ENCODE measurements around the gene VAPB.

Gene VAPB

GRCh38 chr20:58431134-58431533 lies 42.1 kb downstream of the VAPB start:
- TF ChIP-seq ZFX (IDR thresholded peaks at IDR 0.05), result no peak
- TF ChIP-seq CTCF (conservative IDR thresholded peaks at IDR 0.05), result no peak
- no peak overlapping the region for H3K27ac ChIP-seq

DNA sequence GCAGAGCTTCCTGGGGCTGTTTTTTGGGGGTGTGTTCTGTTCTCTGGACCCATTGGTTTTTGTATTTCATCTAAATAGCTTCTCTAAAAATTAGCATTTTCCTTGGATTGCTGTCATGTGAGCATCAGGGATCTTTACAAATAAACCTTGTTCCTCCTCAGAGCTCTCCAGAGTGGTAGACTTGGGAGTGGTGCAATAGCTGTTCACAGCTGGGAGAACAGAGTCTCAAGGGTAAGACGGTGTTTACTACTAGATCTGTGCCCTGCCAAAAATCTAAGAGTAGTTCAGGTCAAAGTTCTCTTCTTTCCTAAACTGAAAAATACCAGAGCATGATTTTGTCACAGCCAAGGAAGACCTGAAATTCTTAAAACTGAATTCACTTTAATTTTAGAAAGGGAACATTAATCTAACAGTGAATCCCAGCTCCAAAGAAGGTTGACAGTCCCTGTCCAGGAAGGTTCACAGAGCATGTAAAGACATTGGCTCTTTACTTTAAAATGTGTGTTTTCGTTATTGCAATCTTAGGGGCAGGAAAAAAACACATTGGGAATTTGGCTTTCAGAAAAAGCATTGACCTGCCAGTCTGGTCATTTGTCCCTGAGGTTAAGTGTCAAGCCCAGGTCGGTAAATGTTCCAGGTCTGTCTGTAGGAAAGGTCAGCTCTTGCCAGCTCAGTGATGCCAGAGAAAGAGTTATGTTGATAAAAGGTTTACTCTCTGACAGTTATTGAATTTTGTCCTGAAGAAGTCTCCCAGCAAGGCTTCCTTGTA lies 43.3 kb downstream of the VAPB start:
- no peak overlapping the region for H3K27ac ChIP-seq
- TF ChIP-seq CTCF (conservative IDR thresholded peaks at IDR 0.05), result no peak
- TF ChIP-seq ZFX (IDR thresholded peaks at IDR 0.05), result no peak

GRCh38 chr20:58433029-58433647 lies 44.1 kb downstream of the VAPB start:
- no peak overlapping the region for H3K27ac ChIP-seq
- TF ChIP-seq ZFX (IDR thresholded peaks at IDR 0.05) (no peak), CTCF (conservative IDR thresholded peaks at IDR 0.05) (no peak)

DNA sequence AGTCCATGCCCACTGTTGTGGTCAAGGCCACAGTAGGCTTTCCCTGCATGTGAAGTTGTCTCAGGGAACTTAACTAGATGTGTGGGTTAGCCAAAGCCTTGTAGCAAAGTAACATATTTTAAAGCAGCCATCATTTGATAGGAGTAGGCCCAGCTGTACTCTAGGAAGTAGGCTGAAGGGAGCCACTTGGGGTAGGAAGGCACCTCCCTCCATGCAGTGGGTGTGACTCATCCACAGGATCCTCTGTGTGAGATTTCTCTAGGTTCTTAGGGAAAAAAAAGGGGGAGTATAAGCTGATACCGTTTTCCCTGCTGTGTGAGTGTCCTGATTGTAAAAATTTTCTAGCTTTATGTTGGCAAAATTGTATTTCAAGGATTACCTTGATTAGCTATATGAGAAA lies 44.7 kb downstream of the VAPB start:
- H3K27ac ChIP-seq, result no peak overlapping the region

DNA sequence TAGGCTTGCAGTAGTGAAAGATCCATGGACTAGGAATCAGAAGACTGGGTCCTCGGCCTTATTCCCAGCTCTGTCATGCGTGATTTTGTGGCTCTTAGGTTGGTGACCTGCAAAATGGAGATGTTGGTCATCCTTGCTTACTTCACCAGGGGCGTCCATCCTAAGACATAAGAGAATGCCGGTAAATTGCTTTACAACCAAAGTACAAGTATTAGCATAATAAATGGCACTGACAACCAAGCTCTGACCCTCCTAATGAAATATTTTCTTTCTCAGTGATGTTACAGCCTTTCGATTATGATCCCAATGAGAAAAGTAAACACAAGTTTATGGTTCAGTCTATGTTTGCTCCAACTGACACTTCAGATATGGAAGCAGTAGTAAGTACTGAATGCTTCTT lies 45.3 kb downstream of the VAPB start:
- H3K27ac ChIP-seq, result no peak overlapping the region
- no peak for TF ChIP-seq ZFX (IDR thresholded peaks at IDR 0.05)
- TF ChIP-seq CTCF (conservative IDR thresholded peaks at IDR 0.05), result no peak

More for the DNA sequence above, 44.7 kb downstream of the VAPB start:
- no peak for TF ChIP-seq ZFX (IDR thresholded peaks at IDR 0.05)
- no peak for TF ChIP-seq CTCF (conservative IDR thresholded peaks at IDR 0.05)

GRCh38 chr20:58435237-58435636 lies 46.2 kb downstream of the VAPB start:
- H3K27ac ChIP-seq, result no peak overlapping the region
- TF ChIP-seq ZFX (IDR thresholded peaks at IDR 0.05), result no peak
- no peak for TF ChIP-seq CTCF (conservative IDR thresholded peaks at IDR 0.05)

DNA sequence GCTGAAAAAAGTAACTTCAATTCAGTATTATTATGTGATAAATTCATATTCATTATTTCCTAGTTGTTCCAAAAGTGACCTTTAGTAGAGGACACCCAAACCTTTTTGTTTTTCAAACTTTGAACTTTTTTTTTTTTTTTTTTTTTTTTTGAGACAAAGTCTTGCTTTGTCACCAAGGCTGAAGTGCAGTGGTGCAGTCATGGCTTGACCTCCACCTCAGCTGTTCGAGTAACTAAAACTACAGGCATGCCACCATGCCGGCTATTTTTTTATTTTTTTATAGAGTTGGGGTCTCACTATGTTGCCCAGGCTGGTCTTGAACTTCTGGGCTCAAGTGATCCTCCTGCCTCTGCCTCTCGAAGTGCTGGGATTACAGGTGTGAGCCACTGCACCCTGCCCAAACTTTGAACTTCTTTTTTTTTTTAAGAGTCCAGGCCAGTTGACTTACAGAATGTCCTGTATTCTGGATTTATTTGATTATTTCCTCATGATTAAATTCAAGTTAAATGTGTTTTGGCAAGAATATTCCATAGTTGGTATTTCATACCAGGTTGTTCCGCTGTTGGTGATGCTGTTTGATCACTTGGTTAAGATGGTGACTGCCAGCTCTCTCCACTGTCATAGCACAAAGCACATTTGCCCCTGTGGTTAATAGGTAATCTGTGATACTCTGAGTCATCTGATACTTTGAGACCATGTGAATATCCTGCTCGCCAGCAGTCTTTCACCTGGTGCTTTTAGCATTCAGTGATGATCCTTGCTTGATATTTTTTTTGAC lies 48.0 kb downstream of the VAPB start:
- no peak overlapping the region for H3K27ac ChIP-seq
- TF ChIP-seq ZFX (IDR thresholded peaks at IDR 0.05) (no peak), CTCF (conservative IDR thresholded peaks at IDR 0.05) (no peak)

All from C4-2B (cell line).